ENCODE measurements around the gene DUSP19.

DUSP19 gene

DNA sequence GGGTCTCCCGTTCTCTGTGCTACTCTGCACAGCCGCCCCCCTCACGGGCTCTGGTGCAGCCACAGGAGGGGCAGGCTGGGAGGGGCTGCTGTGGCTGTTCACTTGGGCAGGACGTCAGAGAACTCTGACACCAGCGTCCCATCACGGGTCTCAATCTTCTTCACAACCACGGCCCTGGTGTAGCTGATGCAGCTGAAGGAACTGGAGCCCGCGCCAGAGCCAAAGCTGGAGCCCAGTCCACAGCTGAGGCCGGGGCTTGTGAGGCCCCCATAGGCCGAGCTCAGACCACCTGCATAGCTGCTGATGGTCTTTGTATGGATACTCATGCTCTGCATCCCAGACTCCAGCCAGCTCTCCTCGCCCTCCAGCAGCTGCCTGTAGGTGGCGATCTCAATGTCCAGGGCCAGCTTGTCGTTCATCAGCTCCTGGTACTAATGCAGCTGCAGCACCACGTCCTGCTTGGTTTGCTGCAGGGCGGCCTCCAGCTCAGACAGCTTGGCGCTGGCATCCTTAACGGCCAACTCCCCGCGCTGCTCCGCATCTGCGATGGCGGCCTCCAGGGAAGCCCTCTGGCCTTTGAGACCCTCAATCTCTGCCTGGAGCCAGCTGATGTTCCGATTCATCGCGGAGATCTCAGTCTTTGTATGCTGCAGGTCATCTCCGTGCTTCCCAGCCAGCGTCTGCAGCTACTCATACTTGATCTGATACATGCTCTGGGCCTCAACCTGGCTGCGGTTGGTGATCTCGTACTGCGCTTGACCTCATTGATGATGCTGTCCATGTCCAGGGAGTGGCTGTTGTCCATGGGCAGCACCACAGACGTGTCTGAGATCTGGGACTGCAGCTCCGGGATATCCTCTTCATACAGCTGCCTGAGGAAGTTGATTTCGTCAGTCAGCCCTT lies 7.4 kb upstream of the DUSP19 start:
- no peaks in the 10 kb centered on the region for H3K27me3 ChIP-seq (ENCODE audit: insufficient read depth, insufficient read length)
- H3K9me3 ChIP-seq (ENCODE audit: insufficient read depth, low read length) = peaks cover 20% of the 10 kb centered on the region; the same call in 1 of the 2 replicates
- no peak overlapping the region for H3K9ac ChIP-seq (ENCODE audit: insufficient read length, low read depth)
- no peaks in the 10 kb centered on the region for H3K36me3 ChIP-seq (ENCODE audit: insufficient read depth, insufficient read length, low read length)
- TF ChIP-seq SUZ12 (IDR thresholded peaks at IDR 0.05; ENCODE audit: extremely low read depth, insufficient read depth, insufficient read length) (no peak), YY1 (IDR thresholded peaks at IDR 0.05; ENCODE audit: insufficient read depth, insufficient read length) (no peak), ZNF274 (IDR thresholded peaks at IDR 0.05; ENCODE audit: low read depth, low read length) (no peak)
- no peaks in the 10 kb centered on the region for H3K4me1 ChIP-seq (ENCODE audit: insufficient read depth, insufficient read length)
- no peak for DNase-seq (ENCODE audit: low read depth, low spot score)
- H3K4me3 ChIP-seq (ENCODE audit: insufficient read length, low read depth) = no peak overlapping the region

DNA sequence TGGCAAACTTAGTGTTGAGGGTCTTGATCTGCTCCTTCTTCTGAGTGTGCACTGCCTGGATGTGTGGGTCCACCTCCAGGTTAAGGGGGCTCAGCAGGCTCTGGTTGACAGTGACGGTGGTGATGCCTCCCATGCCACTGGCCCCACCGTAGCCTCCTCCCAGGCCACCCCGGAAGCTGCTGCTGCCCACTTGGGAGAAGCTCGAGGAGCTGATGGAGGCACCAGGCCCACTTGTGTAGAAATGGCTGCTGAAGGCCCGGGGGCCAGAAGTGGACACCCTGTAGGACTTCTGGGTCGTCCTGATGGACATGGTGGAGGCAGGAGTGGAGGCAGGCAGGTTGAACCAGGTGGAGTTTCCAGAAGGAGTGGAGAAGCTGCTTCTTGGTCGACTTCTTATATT lies 6.4 kb upstream of the DUSP19 start:
- no peak for TF ChIP-seq SUZ12 (IDR thresholded peaks at IDR 0.05; ENCODE audit: extremely low read depth, insufficient read depth, insufficient read length)
- TF ChIP-seq ZNF274 (IDR thresholded peaks at IDR 0.05; ENCODE audit: low read depth, low read length) = no peak
- TF ChIP-seq YY1 (IDR thresholded peaks at IDR 0.05; ENCODE audit: insufficient read depth, insufficient read length) = no peak
- no peak overlapping the region for H3K9ac ChIP-seq (ENCODE audit: insufficient read length, low read depth)
- peaks cover 16% of the 10 kb centered on the region; the same call in 1 of the 2 replicates for H3K9me3 ChIP-seq (ENCODE audit: insufficient read depth, low read length)
- no peaks in the 10 kb centered on the region for H3K4me1 ChIP-seq (ENCODE audit: insufficient read depth, insufficient read length)
- no peaks in the 10 kb centered on the region for H3K36me3 ChIP-seq (ENCODE audit: insufficient read depth, insufficient read length, low read length)
- no peaks in the 10 kb centered on the region for H3K27me3 ChIP-seq (ENCODE audit: insufficient read depth, insufficient read length)
- no peak for DNase-seq (ENCODE audit: low read depth, low spot score)
- H3K4me3 ChIP-seq (ENCODE audit: insufficient read length, low read depth) = no peak overlapping the region

DNA sequence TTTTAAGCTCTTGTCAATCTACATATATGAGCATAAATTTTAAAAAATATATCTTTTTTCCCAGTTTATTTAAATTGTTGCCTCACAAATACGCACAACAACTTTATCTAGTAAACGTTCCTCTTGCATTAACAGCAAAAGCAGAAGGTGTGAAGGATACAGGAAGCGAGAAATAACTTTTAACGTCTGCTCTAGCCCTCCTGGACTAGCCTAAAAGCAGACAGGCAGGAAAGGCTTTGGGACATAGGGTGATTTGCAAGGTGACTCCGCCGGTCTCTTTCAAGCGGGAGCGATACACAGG lies 434 bp upstream of the DUSP19 start:
- no peaks in the 10 kb centered on the region for H3K27me3 ChIP-seq (ENCODE audit: insufficient read depth, insufficient read length)
- no peaks in the 10 kb centered on the region for H3K4me1 ChIP-seq (ENCODE audit: insufficient read depth, insufficient read length)
- no peaks in the 10 kb centered on the region for H3K9me3 ChIP-seq (ENCODE audit: insufficient read depth, low read length)
- no peaks in the 10 kb centered on the region for H3K36me3 ChIP-seq (ENCODE audit: insufficient read depth, insufficient read length, low read length)
- peak overlapping the region; percentile 48 for H3K4me3 ChIP-seq (ENCODE audit: insufficient read length, low read depth)
- TF ChIP-seq SUZ12 (IDR thresholded peaks at IDR 0.05; ENCODE audit: extremely low read depth, insufficient read depth, insufficient read length) (no peak), ZNF274 (IDR thresholded peaks at IDR 0.05; ENCODE audit: low read depth, low read length) (no peak), YY1 (IDR thresholded peaks at IDR 0.05; ENCODE audit: insufficient read depth, insufficient read length) (no peak)
- DNase-seq (ENCODE audit: low read depth, low spot score) = peak; percentile 48
- peak overlapping the region; percentile 72 for H3K9ac ChIP-seq (ENCODE audit: insufficient read length, low read depth)

DNA sequence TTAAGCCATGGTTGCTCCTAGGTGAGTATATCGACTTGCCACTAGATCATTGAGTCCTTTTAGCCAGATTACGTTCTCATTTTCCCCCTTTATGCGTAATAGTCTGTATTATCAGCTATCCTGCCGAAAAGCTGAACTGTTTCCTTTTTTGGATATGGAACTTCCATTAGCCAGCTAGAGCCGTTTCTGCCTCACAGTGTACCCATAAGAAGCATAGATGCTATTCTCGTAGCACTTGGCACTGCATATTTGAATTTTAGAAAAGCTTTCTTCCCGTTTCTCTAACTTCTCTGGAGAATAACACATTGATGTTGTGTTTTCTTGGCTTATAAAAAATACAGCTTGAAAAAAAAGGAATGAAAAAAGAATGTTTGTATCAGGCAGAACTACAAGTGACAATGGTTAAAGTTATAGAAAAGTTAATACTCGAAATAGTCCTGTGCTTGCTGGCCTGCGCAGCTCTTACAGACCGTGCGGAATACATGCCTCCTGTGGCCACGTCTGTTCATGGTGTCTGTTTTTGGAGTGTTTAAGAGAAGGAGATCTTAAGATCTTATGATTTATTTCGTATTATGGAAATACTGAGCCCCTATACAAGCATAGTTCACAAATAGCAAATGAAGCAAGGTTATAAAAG lies 710 bp downstream of the DUSP19 start:
- no peak for DNase-seq (ENCODE audit: low read depth, low spot score)
- no peaks in the 10 kb centered on the region for H3K27me3 ChIP-seq (ENCODE audit: insufficient read depth, insufficient read length)
- peak overlapping the region; percentile 48 for H3K4me3 ChIP-seq (ENCODE audit: insufficient read length, low read depth)
- H3K9ac ChIP-seq (ENCODE audit: insufficient read length, low read depth) = peak overlapping the region; percentile 68
- TF ChIP-seq ZNF274 (IDR thresholded peaks at IDR 0.05; ENCODE audit: low read depth, low read length) (no peak), SUZ12 (IDR thresholded peaks at IDR 0.05; ENCODE audit: extremely low read depth, insufficient read depth, insufficient read length) (no peak), YY1 (IDR thresholded peaks at IDR 0.05; ENCODE audit: insufficient read depth, insufficient read length) (no peak)
- H3K36me3 ChIP-seq (ENCODE audit: insufficient read depth, insufficient read length, low read length) = no peaks in the 10 kb centered on the region
- no peaks in the 10 kb centered on the region for H3K9me3 ChIP-seq (ENCODE audit: insufficient read depth, low read length)
- H3K4me1 ChIP-seq (ENCODE audit: insufficient read depth, insufficient read length) = no peaks in the 10 kb centered on the region

DNA sequence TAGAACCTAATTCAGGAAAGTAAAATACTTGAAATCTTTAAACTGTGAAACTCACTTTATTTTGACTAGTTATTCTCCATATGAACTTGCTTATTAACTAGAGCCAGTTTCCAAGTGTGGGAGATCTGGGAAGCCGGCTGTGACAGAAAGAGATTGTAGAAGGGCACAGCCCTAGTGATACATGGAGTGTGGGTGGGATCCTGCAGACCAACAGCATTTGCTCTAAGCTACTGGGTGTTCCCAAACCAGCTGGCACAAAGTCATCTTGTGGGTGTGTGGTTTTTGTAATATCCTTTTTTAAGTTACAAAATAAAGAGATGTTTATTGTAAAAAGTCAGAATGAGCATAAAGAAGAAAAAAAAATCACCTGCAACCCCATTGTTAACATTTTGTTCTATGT lies 3.4 kb downstream of the DUSP19 start:
- H3K4me3 ChIP-seq (ENCODE audit: insufficient read length, low read depth) = no peak overlapping the region
- no peak overlapping the region for H3K9ac ChIP-seq (ENCODE audit: insufficient read length, low read depth)
- H3K9me3 ChIP-seq (ENCODE audit: insufficient read depth, low read length) = no peaks in the 10 kb centered on the region
- no peak for TF ChIP-seq ZNF274 (IDR thresholded peaks at IDR 0.05; ENCODE audit: low read depth, low read length)
- no peak for TF ChIP-seq SUZ12 (IDR thresholded peaks at IDR 0.05; ENCODE audit: extremely low read depth, insufficient read depth, insufficient read length)
- no peak for TF ChIP-seq YY1 (IDR thresholded peaks at IDR 0.05; ENCODE audit: insufficient read depth, insufficient read length)
- H3K4me1 ChIP-seq (ENCODE audit: insufficient read depth, insufficient read length) = no peaks in the 10 kb centered on the region
- H3K36me3 ChIP-seq (ENCODE audit: insufficient read depth, insufficient read length, low read length) = no peaks in the 10 kb centered on the region
- H3K27me3 ChIP-seq (ENCODE audit: insufficient read depth, insufficient read length) = no peaks in the 10 kb centered on the region
- DNase-seq (ENCODE audit: low read depth, low spot score) = no peak

DNA sequence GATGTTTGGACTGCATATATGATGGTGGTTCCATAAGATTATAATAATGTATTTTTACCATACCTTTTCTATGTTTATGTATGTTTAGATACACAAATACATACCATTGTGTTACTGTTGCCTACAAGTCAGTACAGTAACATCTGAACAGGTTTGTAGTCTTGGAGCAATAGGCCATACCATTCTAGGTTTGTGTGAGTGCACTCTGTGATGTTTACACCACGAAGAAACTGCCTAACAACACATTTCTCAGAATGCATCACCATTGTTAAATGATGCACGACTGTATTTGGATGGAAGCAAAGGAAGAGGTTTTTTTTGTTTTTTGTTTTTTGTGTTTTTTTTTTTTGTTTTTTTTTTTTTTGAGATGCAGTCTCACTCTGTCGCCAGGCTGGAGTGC lies 9.5 kb downstream of the DUSP19 start:
- Histone ChIP-seq H3K36me3 (ENCODE audit: insufficient read depth, insufficient read length, low read length) (no peaks in the 10 kb centered on the region), H3K4me1 (ENCODE audit: insufficient read depth, insufficient read length) (no peaks in the 10 kb centered on the region), H3K9ac (ENCODE audit: insufficient read length, low read depth) (no peak overlapping the region), H3K27me3 (ENCODE audit: insufficient read depth, insufficient read length) (no peaks in the 10 kb centered on the region), H3K9me3 (ENCODE audit: insufficient read depth, low read length) (no peaks in the 10 kb centered on the region), H3K4me3 (ENCODE audit: insufficient read length, low read depth) (no peak overlapping the region)
- no peak for TF ChIP-seq SUZ12 (IDR thresholded peaks at IDR 0.05; ENCODE audit: extremely low read depth, insufficient read depth, insufficient read length)
- no peak for TF ChIP-seq YY1 (IDR thresholded peaks at IDR 0.05; ENCODE audit: insufficient read depth, insufficient read length)
- no peak for TF ChIP-seq ZNF274 (IDR thresholded peaks at IDR 0.05; ENCODE audit: low read depth, low read length)
- no peak for DNase-seq (ENCODE audit: low read depth, low spot score)

DNA sequence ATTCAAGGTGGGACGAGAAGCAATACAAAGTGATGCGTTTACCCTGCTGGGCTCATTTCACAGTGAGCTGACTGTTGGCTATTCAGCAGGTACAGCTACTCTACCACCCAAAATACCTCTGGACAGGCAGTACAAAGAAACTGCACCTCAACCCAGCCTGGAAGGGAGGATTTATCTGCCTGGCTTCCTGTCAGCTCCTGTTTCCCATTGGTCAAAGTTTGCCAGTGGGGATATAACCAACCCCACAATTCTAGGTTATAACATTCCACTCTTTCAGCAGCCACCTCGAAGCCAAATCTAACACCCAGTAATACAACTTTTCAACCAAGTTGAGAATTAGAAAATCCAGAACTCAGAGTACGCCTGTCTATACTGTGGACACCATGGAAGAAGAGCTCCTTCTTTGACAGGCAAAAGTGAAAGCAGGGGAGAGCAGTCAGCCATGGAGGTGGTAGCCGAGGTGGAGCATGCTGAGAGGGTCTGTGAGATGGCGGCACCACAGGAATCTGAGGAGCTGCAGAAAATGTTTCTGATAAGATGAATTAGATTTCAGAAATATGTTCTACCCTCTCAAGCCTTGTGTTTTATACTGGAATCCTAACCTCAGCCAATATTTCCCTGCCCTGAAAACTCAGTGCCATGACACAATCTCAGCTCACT lies 10.8 kb downstream of the DUSP19 start:
- Histone ChIP-seq H3K27me3 (ENCODE audit: insufficient read depth, insufficient read length) (no peaks in the 10 kb centered on the region), H3K4me3 (ENCODE audit: insufficient read length, low read depth) (no peak overlapping the region), H3K9ac (ENCODE audit: insufficient read length, low read depth) (no peak overlapping the region), H3K36me3 (ENCODE audit: insufficient read depth, insufficient read length, low read length) (no peaks in the 10 kb centered on the region), H3K9me3 (ENCODE audit: insufficient read depth, low read length) (no peaks in the 10 kb centered on the region), H3K4me1 (ENCODE audit: insufficient read depth, insufficient read length) (no peaks in the 10 kb centered on the region)
- TF ChIP-seq YY1 (IDR thresholded peaks at IDR 0.05; ENCODE audit: insufficient read depth, insufficient read length) = no peak
- TF ChIP-seq SUZ12 (IDR thresholded peaks at IDR 0.05; ENCODE audit: extremely low read depth, insufficient read depth, insufficient read length) = no peak
- TF ChIP-seq ZNF274 (IDR thresholded peaks at IDR 0.05; ENCODE audit: low read depth, low read length) = no peak
- DNase-seq (ENCODE audit: low read depth, low spot score) = no peak
